Nephron progenitor cell (in vitro differentiated cells): ENCODE data around the gene LDLRAD4.
A peak's percentile ranks its signal among the peaks of the same experiment; 100 is the strongest.

Experiments used
- DNase-seq: peaks from one replicate; pipeline ENCODE4 v3.0.0; 2021
- H3K27ac Mint-ChIP-seq: 2 replicates; pipeline ENCODE4 v1.8.0; 2021; ENCODE audit warnings: mild to moderate bottlenecking, moderate library complexity, mixed read lengths
- H3K27me3 Mint-ChIP-seq: 2 replicates; pipeline ENCODE4 v1.8.0; 2021; ENCODE audit warnings: mild to moderate bottlenecking, low read depth, mixed read lengths; ENCODE audit not compliant: poor library complexity
- H3K36me3 Mint-ChIP-seq: 2 replicates; pipeline ENCODE4 v1.8.0; 2021; ENCODE audit warnings: low read depth, mixed read lengths
- H3K4me1 Mint-ChIP-seq: 2 replicates; pipeline ENCODE4 v1.8.0; 2021; ENCODE audit warnings: mixed read lengths
- H3K4me3 Mint-ChIP-seq: 2 replicates; pipeline ENCODE4 v1.8.0; 2021; ENCODE audit warnings: mild to moderate bottlenecking, moderate library complexity, mixed read lengths
- H3K9me3 Mint-ChIP-seq: 2 replicates; pipeline ENCODE4 v1.8.0; 2021; ENCODE audit warnings: mild to moderate bottlenecking, moderate library complexity, mixed read lengths
- TF ChIP-seq, protein P1 (sequence below): fragments of 200-600 bp; sonication (generic); IDR thresholded peaks from 2 replicates; pipeline ENCODE4 v1.5.0; 2021; ENCODE audit warnings: antibody characterized with exemption

The LDLRAD4 gene

DNA sequence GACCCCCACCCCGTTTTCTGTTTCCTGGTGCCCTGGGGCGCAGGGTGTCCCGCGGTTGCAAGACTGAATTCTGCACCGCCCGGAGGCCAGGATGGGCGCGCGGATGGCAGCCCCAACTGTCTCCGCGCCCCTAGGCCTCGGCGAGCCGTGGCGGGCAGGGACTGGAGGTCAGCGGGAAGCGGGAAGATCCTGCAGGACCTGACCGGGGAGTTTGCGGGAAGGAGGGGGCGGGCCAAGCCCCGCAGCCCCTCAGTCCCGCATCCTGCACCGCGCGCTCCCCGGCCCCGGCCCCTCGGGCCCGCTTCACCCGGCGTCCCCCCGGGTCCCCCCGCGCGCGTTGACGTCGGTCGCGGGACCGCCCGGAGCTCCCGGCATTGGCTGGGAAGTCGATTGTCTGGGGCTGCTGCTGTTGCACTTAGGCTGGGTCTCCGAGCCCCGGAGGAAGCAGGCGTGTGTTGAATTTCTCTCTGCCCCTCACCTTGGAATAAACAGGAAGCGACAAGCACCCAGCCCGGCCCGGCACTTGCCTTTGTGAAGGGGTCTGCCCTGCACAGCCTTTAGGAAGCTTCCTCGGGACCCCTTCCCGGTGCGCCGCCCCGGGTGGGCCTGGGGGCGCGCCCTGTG, at the start of gene LDLRAD4:
Gene LDLRAD4 (plus strand): TSS at position 393 of the 624 bp plus-strand sequence.
- H3K4me1 Mint-ChIP-seq = peaks cover 35% of the 10 kb centered on the region
- DNase-seq = peak; percentile 54
- H3K4me3 Mint-ChIP-seq = peak within 1 kb of the TSS; percentile 67
- H3K9me3 Mint-ChIP-seq = no peaks in the 10 kb centered on the region
- H3K36me3 Mint-ChIP-seq = no peaks in the 10 kb centered on the region
- H3K27me3 Mint-ChIP-seq = peaks cover 79% of the 10 kb centered on the region
- TF ChIP-seq, protein P1, sequence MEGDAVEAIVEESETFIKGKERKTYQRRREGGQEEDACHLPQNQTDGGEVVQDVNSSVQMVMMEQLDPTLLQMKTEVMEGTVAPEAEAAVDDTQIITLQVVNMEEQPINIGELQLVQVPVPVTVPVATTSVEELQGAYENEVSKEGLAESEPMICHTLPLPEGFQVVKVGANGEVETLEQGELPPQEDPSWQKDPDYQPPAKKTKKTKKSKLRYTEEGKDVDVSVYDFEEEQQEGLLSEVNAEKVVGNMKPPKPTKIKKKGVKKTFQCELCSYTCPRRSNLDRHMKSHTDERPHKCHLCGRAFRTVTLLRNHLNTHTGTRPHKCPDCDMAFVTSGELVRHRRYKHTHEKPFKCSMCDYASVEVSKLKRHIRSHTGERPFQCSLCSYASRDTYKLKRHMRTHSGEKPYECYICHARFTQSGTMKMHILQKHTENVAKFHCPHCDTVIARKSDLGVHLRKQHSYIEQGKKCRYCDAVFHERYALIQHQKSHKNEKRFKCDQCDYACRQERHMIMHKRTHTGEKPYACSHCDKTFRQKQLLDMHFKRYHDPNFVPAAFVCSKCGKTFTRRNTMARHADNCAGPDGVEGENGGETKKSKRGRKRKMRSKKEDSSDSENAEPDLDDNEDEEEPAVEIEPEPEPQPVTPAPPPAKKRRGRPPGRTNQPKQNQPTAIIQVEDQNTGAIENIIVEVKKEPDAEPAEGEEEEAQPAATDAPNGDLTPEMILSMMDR = no peak
- no peak within 1 kb of the TSS for H3K27ac Mint-ChIP-seq

DNA sequence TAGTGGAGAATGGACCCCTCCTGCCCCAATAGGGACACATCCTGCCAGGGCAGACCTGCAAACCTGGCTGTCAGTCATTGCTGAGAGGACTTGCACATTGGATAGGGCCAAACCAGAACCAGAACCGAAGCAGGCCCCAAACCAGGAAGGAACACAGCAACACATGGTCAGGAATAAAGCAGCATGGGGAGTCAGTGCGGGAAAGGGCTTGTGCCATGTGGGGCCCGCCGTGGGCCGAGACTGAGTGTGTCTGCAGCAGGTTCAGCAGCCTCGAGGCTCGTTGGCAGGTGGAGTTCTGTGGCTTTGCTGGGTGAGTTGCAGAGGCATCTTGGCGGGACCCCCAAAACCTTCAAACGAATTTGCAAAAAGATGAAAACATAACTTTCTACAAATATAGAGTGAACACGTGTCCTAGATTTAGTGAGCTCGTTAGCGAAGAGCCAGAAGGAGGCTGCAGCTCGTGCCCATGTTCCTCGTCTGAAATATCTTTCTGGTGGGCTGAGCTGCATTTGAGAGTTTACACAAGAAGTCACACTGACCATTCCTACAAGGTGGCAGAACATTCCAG, 44.9 kb upstream of the LDLRAD4 start:
- TF ChIP-seq, protein P1 = no peak
- DNase-seq = no peak
- Mint-ChIP-seq H3K4me3 (no peak overlapping the region), H3K36me3 (no peaks in the 10 kb centered on the region), H3K27ac (no peak overlapping the region), H3K4me1 (peaks cover 16% of the 10 kb centered on the region), H3K27me3 (peaks cover 11% of the 10 kb centered on the region), H3K9me3 (peaks cover 1% of the 10 kb centered on the region)

DNA sequence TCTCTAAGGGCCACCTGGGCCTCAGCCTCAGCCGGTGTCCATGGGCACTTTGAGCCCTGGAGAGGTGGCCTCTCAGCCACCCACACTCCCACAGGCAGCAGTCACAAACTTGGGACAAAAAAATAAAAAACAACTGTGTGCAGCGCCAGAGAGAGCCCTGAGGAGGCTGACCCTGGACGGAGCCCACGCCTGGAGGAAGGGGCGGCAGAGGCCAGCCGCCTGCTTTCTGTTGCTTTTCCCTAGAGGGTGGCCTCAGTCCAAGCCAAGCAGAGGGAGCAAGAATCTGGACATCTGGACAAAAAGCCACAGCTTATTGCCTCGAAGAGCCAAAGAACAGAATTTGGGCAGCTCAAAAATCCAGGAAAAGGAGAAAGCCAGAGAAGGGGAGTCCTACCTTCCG, 43.3 kb upstream of the LDLRAD4 start:
- H3K9me3 Mint-ChIP-seq = no peaks in the 10 kb centered on the region
- no peaks in the 10 kb centered on the region for H3K36me3 Mint-ChIP-seq
- peaks cover 8% of the 10 kb centered on the region for H3K27me3 Mint-ChIP-seq
- H3K4me3 Mint-ChIP-seq = no peak overlapping the region
- no peak for DNase-seq
- peak overlapping the region; percentile 79 for H3K27ac Mint-ChIP-seq
- H3K4me1 Mint-ChIP-seq = peaks cover 20% of the 10 kb centered on the region
- TF ChIP-seq, protein P1 = no peak

DNA sequence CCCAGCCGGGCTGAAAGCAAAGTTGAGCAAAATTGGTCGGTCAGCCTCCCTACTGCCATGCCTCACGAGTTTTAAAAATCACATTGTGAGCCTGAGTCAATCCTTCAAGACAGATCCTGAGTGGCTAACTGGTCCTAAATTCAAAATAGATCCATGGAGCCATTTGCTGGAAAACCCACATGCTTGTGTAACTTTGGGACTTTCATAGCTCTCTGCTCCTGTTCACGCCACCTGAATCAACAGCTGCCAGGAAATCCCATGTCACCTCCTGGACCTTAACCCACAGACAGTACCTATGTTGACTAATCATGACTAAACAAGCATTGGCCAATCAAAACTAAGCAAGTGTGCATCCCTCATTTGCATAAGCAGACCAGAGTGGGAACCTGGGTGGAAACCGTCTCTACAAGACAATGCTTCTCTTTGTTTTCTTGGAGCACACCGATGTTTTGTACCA, 42.8 kb upstream of the LDLRAD4 start:
- H3K36me3 Mint-ChIP-seq = no peaks in the 10 kb centered on the region

DNA sequence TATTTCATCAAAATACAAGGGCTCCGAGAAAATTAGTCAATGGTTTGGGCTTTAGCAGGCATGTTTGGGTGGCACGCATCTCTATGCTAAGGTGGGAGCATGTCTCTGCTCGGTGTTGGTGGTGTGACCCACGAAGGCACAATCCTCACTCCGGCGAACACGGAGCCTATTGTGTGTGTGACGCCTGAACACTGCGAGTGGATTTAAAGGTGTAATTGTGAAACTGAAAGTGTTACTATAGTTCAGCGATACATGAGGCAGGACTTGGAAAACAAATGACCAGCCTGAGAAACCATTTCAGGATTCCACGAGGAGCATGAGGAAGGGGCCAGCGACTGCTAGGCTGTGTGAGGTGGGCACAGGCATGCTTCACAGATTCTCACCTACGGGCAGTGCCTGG, 41.7 kb upstream of the LDLRAD4 start:
- no peak for DNase-seq
- Mint-ChIP-seq H3K4me3 (no peak overlapping the region), H3K4me1 (peaks cover 20% of the 10 kb centered on the region), H3K27ac (no peak overlapping the region), H3K9me3 (no peaks in the 10 kb centered on the region), H3K36me3 (no peaks in the 10 kb centered on the region), H3K27me3 (peaks cover 16% of the 10 kb centered on the region)
- TF ChIP-seq, protein P1 = no peak

More for the DNA sequence above, 42.8 kb upstream of the LDLRAD4 start:
- TF ChIP-seq, protein P1 = no peak
- Mint-ChIP-seq H3K27me3 (peaks cover 13% of the 10 kb centered on the region), H3K27ac (no peak overlapping the region), H3K4me3 (no peak overlapping the region), H3K9me3 (no peaks in the 10 kb centered on the region), H3K4me1 (peaks cover 20% of the 10 kb centered on the region)
- DNase-seq = no peak

DNA sequence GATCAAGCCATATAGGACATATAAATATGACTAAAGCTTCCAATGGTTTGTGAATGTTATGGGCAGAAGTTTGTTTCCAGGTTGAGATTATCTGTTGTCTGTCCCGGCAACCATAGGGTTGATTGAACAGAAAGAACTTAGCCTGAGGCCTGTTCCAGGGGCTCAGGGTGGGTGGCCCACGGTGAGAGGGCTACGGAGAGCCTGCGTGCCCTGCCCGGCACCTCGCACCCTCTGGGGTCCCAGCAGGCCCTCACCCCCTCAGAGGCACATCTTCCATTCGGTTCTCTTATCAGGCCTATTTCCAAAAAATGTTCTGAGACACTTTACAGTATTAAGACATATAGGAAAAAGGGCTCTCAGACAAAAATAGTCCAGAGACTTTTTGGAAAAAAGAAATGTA, 40.4 kb upstream of the LDLRAD4 start:
- peaks cover 22% of the 10 kb centered on the region for H3K27me3 Mint-ChIP-seq
- DNase-seq = no peak
- peaks cover 20% of the 10 kb centered on the region for H3K4me1 Mint-ChIP-seq
- H3K4me3 Mint-ChIP-seq = no peak overlapping the region
- no peak overlapping the region for H3K27ac Mint-ChIP-seq
- no peaks in the 10 kb centered on the region for H3K36me3 Mint-ChIP-seq
- TF ChIP-seq, protein P1 = no peak
- no peaks in the 10 kb centered on the region for H3K9me3 Mint-ChIP-seq
